ENCODE data around the gene ADORA1. TPM values are rescaled to one million over a fixed set of nuclear protein-coding genes. Genes with fewer than 3 reads are reported as not detected.

Gene ADORA1
- total and polyA plus RNA-seq, 10 of the 15 experiments (the other 5 are each of a cell fraction or from before 2014, with no cell fraction given): not detected

DNA sequence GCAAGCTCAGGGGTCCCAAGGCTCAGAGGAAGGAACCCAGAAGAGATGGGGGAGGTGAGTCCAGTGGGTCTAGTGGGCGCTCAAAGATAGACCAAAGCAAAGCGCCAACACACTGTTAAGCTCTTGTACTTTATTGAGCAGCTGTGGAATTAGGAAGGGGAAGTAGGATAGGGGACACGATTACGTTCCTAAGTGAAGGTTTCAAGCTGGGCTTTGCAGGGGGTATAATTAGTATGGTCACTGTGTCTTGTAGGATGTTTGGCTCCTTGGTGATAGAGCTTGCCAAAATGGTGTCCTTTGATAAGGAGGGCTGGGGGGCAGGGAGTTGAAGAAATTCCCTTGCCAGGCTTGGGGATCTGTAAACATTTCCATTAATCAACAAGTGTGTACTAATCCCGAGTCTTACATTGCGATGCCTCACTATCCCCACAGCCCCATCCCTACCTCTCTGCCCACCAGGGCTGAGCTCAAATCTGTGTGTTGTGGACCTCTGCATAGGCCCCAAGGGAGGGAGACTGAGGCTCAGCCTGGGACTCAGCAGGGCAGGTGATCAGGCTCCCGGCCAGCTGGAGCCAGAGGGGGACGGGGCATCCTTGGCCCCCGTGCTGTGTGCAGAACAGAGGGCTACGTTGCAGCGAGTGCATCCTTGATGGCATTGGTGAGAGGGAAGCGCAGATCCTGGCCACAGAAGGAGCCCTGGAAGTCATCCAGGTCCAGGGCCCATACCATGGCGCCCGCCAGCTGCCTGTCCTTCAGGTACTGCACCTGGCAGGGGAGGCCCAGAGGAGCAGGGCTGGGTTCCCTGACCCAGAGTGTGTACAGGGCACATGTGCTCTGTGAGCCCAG, 51.5 kb downstream of the ADORA1 start (continued):
- no peak for TF ChIP-seq SMAD1 (IDR thresholded peaks at IDR 0.05; ENCODE audit: low read depth, partially characterized antibody)
- no peak for TF ChIP-seq FOXM1 (IDR thresholded peaks at IDR 0.05; ENCODE audit: low read depth, low read length)

DNA sequence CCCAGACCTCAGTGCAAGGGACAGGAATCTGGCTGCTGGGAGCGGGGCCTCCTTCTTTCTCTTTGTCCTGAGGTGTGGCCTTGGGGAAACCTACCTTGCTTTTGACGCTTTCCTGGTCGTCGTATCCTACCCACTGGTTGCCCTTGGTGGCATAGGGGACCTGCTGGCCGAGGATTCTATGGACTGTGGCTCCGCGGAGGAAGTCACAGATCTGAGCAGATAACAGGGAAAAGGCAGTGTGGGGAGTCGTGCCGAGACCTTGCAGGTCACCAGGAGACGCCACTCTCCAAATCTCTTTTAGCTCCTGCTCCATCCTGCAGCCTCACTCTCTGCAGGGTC, 52.1 kb downstream of the ADORA1 start:
- 0 out of 2 replicates have a peak, but pooled peaks cover 2% of the 10 kb centered on the region for H3K4me1 ChIP-seq (ENCODE audit: control insufficient read depth, insufficient read depth, low read length)
- H3K9me3 ChIP-seq (replicated peaks; ENCODE audit: control insufficient read depth, insufficient read depth, low read length): no peaks in the 10 kb centered on the region
- H3K27ac ChIP-seq (ENCODE audit: control insufficient read depth, insufficient read depth): no peak overlapping the region
- no peak for ATAC-seq
- H4K20me1 ChIP-seq (ENCODE audit: control insufficient read depth, insufficient read depth): no peaks in the 10 kb centered on the region
- no peak for DNase-seq (ENCODE audit: low read depth, low spot score)
- H3K27me3 ChIP-seq (replicated peaks in 1 of 2; ENCODE audit: control insufficient read depth in 2 of 2, insufficient read depth in 2 of 2, low read length in 1 of 2): no peaks in the 10 kb centered on the region; a peak in 2 of 4 replicates
- FAIRE-seq: no peak
- in situ Hi-C loops (cut with MboI): no loop called here
- H3K36me3 ChIP-seq (ENCODE audit: control insufficient read depth in 2 of 2, insufficient read depth in 2 of 2, low read length in 1 of 2): no peaks in the 10 kb centered on the region
- POLR2A ChIA-PET: no interaction called here
- intact Hi-C loops (cut with micrococcal nuclease; ENCODE audit: unreplicated experiment): no loop called here
- no peak overlapping the region for H3K9ac ChIP-seq (ENCODE audit: control insufficient read depth, insufficient read depth, low read length)
- H3K79me2 ChIP-seq (ENCODE audit: control insufficient read depth, insufficient read depth, low read length): no peaks in the 10 kb centered on the region
- no peak overlapping the region for H3K4me2 ChIP-seq (ENCODE audit: control insufficient read depth, insufficient read depth)
- 63% methylated on average over 9 of the region's 10 CpGs for WGBS (ENCODE audit: insufficient coverage, insufficient replicate concordance, low lambda C conversion rate, missing lambda C conversion rate)
- SMC1A ChIA-PET (ENCODE audit: uncharacterized antibody, unreplicated experiment): no interaction called here
- no peak overlapping the region for H3K4me3 ChIP-seq
- CTCF ChIA-PET: no interaction called here
- no peak overlapping the region for H2AFZ ChIP-seq (ENCODE audit: control insufficient read depth, low read depth, low read length)
- BruUV-seq (replicated peaks): no TSS peak
- TF ChIP-seq MEF2A (IDR thresholded peaks at IDR 0.05; ENCODE audit: insufficient read depth, low read depth, low read length) (no peak), MYB (IDR thresholded peaks at IDR 0.05; ENCODE audit: borderline replicate concordance, low read depth, low read length) (no peak), FOXM1 (IDR thresholded peaks at IDR 0.05; ENCODE audit: low read depth, low read length) (no peak)
- TF ChIP-seq, protein P1, sequence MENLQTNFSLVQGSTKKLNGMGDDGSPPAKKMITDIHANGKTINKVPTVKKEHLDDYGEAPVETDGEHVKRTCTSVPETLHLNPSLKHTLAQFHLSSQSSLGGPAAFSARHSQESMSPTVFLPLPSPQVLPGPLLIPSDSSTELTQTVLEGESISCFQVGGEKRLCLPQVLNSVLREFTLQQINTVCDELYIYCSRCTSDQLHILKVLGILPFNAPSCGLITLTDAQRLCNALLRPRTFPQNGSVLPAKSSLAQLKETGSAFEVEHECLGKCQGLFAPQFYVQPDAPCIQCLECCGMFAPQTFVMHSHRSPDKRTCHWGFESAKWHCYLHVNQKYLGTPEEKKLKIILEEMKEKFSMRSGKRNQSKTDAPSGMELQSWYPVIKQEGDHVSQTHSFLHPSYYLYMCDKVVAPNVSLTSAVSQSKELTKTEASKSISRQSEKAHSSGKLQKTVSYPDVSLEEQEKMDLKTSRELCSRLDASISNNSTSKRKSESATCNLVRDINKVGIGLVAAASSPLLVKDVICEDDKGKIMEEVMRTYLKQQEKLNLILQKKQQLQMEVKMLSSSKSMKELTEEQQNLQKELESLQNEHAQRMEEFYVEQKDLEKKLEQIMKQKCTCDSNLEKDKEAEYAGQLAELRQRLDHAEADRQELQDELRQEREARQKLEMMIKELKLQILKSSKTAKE (IDR thresholded peaks at IDR 0.05; ENCODE audit: low read depth, poor library complexity, severe bottlenecking): no peak
- RAD21 ChIA-PET (ENCODE audit: unreplicated experiment): no interaction called here

All from GM12878 (cell line).